ENCODE results near the gene GRIP1.

The GRIP1 gene

GRCh38 chr12:66441905-66442559, 236.8 kb downstream of the GRIP1 start:
- no peak for DNase-seq

- no peak for DNase-seq
Observed at GRCh38 chr12:66438601-66439000, 240.3 kb downstream of the GRIP1 start.

GRCh38 chr12:66430106-66430505, 248.8 kb downstream of the GRIP1 start:
- DNase-seq, result no peak

GRCh38 chr12:66428870-66429269, 250.0 kb downstream of the GRIP1 start:
- no peak for DNase-seq

- no peak for DNase-seq
Observed at GRCh38 chr12:66428261-66428660, 250.6 kb downstream of the GRIP1 start.

- DNase-seq, result no peak
Observed at GRCh38 chr12:66426696-66427095, 252.2 kb downstream of the GRIP1 start.

GRCh38 chr12:66423266-66423665, 255.6 kb downstream of the GRIP1 start:
- no peak for DNase-seq

- peak in 1 of 3 experiments; percentile 17 for DNase-seq
Observed at GRCh38 chr12:66418908-66419307, 260.0 kb downstream of the GRIP1 start.

GRCh38 chr12:66417217-66417616, 261.7 kb downstream of the GRIP1 start:
- no peak for DNase-seq

- DNase-seq, result peak; percentile 15 to 65 (median 39)
Observed at GRCh38 chr12:66409195-66409871, 269.5 kb downstream of the GRIP1 start.

- no peak for DNase-seq
Observed at GRCh38 chr12:66405395-66405794, 273.5 kb downstream of the GRIP1 start.

GRCh38 chr12:66403746-66404145, 275.1 kb downstream of the GRIP1 start:
- DNase-seq, result peak in 2 of 3 experiments; percentile 11 to 42

- no peak for DNase-seq
Observed at GRCh38 chr12:66399911-66400306, 279.0 kb downstream of the GRIP1 start.

- no peak for DNase-seq
Observed at GRCh38 chr12:66398931-66399910, 279.7 kb downstream of the GRIP1 start.

- no peak for DNase-seq
Observed at GRCh38 chr12:66397574-66398290, 281.1 kb downstream of the GRIP1 start.

- DNase-seq, result no peak
Observed at GRCh38 chr12:66393890-66394289, 285.0 kb downstream of the GRIP1 start.

GRCh38 chr12:66392266-66392915, 286.5 kb downstream of the GRIP1 start:
- DNase-seq, result no peak

- DNase-seq, result no peak
Observed at GRCh38 chr12:66388517-66388916, 290.4 kb downstream of the GRIP1 start.

GRCh38 chr12:66387117-66387516, 291.8 kb downstream of the GRIP1 start:
- DNase-seq, result no peak

- DNase-seq, result no peak
Observed at GRCh38 chr12:66380769-66381535, 297.9 kb downstream of the GRIP1 start.

GRCh38 chr12:66379616-66380015, 299.3 kb downstream of the GRIP1 start:
- no peak for DNase-seq
